HG03060 (cell line): ENCODE data around the gene MRPL20.
"Not testable (repeated sequence)": the region's sequence is repeated elsewhere in the genome, so short reads cannot be mapped to it uniquely, and the experiment has no call there.

Experiments used
- ATAC-seq: cut with Tn5 transposase; IDR thresholded peaks from one replicate; pipeline ENCODE4 v1.9.1; 2021; ENCODE audit warnings: low read depth, moderate number of reproducible peaks; ENCODE audit not compliant: unreplicated experiment

The MRPL20 gene

DNA sequence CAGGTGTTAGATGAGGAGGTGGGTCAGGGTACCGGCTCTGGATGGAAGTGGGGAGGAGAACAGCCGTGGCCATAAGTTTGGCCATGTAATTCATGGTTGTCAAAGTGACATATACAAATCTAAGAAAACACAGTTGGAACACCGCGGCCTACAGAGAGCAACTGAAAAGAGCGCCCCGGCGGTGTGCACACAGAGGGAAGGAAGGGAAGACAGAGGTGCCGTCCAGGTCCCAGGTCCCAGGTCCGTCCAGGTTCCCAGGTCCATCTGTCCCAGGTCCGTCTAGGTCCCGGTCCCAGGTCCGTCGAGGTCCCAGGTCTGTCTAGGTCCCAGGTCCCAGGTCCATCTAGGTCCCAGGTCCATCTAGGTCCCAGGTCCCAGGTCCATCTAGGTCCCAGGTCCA is 4.5 kb upstream of the MRPL20 start:
- no peak for ATAC-seq

DNA sequence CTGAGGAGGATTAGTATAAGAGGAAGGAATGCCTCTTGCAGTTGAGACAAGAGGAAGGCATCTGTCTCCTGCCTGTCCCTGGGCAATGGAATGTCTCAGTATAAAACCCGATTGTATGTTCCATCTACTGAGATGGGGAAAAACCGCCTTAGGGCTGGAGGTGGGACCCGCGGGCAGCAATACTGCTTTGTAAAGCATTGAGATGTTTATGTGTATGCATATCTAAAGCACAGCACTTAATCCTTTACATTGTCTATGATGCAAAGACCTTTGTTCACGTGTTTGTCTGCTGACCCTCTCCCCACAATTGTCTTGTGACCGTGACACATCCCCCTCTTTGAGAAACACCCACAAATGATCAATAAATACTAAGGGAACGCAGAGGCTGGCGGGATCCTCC is 3.1 kb upstream of the MRPL20 start:
- not testable (repeated sequence) for ATAC-seq

DNA sequence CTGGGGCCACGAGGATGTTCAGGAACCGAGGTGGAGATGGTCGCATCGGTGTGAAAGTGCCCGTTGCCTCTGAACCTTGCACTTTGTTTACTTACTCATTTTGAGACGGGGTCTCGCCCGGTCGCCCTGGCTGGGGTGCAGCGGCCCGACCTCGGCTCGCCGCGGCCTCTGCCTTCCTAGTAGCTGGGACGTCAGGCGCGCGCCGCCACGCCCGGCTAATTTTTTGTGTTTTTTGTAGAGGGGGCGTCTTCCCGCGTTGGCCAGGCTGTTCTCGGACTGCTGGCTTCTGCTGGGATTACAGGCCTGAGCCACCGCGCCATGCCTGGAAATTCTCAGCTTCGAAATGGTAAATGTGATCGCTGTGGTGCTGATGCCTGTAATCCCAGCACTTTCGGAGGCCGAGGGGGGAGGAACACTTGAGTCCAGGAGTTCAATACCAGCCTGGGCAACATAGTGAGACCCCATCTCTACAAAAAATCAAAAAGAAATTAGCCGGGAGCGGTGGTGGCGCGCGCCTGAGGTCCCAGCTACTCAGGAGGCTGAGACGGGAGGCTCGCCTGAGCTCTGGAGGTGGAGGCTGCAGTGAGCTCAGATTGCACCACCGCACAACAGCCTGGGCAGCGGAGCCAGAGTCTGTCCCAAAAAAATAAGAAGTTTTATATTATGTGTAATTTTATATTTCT is 684 bp upstream of the MRPL20 start:
- ATAC-seq = peak; percentile 6

DNA sequence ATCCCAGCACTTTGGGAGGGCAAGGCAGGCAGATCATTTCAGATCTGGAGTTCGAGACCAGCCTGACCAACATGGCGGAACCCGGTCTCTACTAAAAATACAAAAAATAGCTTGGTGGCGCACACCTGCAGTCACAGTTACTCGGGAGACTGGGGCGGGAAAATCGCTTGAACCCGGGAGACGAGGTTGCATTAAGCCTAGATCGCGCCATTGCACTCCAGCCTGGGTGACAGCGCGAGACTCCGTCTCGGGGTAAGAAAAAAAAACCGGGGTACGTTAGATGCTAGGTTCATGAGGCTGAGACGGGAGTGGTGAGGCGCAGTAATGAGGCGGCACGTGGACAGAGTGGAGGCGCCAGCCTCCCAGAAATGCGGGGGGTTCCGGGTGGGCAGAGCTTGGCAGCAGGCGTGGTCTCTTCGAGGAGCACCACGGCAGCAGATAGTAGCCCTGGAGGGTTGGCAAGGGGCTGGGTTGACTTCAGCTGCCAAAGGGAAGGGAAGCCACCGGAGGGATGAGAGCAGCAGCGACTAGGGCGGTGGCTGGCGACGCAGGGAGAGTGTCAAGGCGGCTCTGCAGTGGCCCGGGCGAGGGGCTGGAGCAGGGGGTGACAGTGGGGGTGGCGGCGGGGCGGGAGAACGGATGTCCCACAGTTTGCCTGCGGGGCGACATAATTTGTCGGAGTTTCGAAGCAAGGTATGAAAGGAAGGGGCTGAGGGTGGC is 832 bp downstream of the MRPL20 start:
- ATAC-seq = no peak

DNA sequence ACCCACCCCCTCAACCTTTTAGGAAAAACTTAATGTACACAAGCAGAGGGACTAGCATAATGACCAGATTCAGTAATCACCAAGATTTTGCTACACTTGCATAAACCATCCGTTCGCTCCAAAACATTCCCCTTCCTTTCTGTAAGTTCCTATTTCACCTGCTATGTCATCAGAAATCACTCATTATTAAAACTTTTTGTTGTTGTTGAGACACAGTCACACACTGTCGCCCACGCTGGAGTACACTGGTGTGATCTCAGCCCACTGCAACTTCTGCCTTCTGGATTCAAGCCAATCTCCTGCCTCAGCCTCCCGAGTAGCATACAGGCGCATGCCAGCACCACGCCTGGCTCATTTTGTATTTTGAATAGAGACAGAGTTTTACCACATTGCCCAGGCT is 3.4 kb downstream of the MRPL20 start:
- ATAC-seq = no peak

DNA sequence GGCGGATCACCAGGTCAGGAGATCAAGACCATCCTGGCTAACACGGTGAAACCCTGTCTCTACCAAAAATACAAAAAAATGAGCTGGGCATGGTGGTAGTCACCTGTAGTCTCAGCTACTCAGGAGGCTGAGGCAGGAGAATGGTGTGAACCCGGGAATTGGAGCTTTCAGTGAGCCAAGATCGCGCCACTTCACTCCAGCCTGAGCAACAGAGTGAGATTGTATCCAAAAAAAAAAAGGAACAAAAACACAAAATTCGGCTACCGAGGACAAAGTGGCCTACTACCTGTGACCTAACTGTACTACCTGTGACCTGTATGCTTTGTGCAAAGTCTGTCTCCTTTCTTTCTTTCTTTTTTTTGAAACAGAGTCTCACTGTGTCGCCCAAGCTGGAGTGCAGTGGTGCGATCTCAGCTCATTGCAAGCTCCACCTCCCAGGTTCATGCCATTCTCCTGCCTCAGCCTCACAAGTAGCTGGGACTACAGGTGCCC is 4.1 kb downstream of the MRPL20 start:
- not testable (repeated sequence) for ATAC-seq

DNA sequence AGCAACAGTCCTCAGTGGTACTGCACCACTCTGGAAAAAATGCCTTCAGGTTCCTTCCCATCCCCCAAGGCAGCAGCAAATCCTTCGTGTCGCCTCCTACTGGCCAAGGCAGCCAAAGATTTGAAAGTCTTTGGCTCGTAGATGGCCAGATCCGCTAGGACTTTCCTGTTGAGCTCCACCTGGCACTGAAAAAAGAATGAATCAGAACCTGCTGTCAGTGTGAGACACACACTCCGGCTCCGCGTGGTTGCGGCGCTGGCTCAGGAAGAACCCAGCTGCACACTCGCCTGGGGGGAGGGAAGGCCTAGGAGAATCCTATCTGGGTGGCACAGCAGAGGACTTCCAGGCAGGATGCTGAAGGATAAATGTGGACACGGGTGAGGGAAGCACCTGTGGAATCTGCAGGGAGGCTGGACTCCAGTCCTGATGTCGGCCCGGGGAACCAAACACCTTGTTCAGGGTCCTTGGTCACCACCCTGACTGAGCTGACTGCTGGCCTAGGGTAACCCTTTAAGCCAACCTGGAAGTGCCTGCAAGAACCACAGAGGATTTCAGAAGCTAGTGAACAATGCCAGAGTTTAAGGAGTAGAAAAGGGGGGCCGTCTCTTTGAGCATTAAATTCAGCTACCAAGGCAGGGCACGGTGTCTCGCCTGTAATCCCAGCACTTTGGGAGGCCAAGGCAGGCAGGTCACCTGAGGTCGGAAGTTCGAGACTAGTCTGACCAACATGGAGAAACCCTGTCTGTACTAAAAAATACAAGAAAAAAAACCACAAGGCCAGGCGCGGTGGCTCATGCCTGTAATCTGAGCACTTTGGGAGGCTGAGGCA is 4.8 kb downstream of the MRPL20 start:
- no peak for ATAC-seq

DNA sequence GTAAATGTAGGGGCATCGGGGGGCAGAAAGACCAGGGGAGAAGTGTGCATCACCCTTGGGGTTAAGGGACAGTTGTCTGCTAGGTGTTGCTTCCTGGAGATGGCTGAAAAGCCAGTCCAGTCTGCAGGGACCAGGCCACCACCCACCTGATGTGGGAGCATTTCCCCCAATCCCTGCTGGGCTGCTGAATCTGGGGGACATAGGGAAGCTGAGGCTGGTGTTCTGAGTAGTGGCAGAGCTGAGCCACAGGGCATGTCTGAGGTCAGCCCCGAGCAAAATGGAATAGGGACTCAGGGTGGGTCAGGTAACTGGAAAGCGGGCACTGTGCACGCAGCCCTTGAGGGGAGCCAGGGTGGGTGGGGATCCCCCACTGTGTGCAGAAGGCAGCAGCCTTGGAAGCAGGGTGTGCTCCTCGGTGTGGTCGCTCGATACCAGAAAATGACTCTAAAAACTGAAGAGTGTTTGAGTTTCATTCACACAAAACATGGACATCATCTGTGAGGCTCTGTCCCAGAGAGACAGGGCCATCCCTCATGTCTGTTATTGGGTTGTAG is 5.6 kb downstream of the MRPL20 start:
- ATAC-seq = no peak

DNA sequence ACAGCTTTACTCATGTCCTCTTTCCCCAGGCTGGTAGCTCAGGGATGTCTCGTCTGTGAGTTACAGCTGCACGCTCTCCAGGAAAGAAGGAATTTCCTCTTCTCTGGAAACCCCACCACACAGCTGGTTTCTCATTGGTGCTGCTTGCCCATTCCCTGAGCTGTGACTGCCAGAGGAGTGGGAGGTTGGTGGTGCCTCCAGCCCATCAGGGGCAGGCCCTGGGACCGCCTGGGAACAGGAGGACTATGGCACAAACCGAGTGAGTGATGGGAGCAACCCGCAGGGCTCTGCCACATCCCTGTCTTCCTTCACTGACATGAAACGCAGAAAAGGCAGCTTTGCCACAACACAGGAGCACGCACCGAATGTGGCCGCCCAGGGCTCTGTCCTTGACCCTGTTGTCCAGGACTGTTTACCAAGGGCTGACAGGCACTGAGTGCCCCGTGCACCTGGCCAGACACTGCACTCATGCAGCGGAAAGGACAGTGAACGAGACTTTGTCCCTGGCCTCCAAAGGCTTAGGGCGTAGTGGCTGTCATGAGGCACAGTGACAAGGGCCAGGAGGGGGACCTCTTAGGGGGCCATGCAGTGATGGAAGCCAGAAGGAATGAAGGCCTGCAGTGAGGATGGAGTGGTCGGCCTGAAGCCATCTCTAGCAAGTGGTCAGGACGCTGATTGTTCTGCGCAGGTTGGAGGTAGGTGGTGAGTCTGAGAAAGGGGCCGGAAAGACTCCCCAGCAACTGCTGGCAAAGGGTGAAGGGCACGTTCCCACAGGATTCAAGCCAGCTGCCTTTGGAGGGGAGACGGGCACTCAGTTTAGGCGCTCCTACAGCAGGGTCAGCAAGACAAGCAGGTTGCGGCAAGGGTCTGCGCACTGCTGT is 6.3 kb downstream of the MRPL20 start:
- no peak for ATAC-seq

DNA sequence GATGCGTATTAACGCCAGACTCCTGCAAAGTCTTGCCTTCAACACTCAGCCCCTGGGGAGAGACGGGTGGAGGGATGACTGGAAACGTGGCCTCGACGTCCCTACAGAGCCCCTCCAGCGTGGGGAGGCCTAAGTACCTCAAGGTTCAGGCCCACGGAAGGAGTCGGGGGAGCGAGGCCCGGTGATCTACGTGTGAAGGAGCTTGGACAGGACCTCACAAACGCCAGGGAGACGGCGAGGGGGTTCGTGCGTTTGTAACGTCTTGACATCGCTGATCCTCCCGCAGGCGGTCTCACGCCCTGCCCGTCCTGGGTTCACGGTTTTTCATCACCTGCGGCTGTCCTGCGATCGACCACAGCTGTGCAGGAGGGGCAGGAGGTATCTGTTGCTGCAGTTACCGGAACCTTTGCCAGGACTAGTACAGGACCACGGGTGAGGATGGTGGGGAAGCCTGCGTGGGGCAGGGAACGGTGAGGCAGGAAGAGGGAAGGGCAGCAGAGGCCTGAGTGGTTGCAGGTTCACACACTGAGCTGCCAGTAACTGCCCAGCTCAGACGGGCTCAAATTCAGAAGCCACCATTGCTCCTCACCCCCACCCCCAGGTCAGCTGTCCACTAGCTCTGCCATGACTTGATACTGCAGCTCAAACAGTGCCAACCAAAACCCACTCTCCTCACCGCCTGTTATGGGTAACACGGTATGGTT is 7.1 kb downstream of the MRPL20 start:
- no peak for ATAC-seq

DNA sequence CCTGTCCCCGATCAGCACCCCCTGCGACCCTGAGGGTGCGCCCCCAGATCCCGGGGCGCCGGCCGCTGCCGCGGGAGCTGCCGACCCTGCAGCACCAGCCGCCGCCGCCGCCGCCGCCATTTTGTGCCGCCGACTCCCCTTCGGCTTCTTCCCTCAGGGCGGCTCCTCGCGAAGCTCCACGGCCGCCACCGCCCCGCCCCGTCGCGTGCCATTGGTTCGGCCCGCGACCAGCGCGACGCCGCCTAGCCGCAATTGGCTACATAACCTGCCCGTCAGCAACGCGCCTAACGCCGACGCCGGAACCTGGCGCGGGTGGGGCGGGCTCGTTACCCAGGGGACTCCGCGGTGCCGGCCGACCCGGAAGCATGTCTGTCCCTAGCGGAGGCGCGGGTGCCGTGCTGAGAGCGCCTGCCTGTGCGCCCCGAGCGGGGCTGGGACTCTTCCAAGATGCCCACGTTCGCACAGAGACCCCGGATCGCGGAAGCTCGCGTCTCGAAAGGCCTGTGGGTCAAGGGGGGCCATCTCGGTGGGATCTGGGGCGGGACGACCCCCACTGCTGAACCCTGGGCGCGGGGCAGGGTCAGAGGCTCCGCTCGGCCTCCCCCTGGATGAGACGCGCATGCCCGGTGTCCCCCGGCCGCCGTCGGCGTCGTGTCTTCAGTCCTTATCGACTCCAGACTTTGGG is 7.8 kb downstream of the MRPL20 start, which contains the start of gene CCNL2:
Gene CCNL2 (minus strand): TSS at position 149 of the 685 bp plus-strand sequence. CDS start 29 bp downstream, at position 120.
- ATAC-seq = peak; percentile 72

DNA sequence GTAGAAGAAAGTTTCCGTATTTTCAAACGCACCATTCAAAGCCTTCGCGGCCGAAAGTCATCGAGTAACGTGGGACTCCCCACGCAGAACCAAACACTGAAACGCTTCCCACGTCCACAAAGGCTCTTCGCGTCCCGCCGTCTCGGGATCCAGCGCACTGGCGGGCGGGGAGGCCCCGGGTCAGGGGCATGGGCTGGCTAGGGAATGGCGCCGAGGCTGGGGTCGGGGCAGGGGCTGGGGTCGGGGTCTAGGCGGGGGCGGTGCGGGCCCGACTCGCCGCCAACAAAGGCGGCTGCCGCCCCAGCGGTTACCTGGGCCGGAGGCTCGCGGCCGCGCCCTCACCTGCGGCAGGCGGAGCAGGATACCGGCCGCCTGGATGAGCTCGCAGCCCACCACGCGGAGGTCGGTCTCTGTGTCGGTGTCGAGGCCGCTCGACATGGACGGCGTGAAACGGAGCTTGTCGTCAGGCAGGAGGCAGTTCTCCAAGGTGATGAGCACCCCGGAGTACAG is 8.4 kb downstream of the MRPL20 start:
- peak; percentile 21 for ATAC-seq

DNA sequence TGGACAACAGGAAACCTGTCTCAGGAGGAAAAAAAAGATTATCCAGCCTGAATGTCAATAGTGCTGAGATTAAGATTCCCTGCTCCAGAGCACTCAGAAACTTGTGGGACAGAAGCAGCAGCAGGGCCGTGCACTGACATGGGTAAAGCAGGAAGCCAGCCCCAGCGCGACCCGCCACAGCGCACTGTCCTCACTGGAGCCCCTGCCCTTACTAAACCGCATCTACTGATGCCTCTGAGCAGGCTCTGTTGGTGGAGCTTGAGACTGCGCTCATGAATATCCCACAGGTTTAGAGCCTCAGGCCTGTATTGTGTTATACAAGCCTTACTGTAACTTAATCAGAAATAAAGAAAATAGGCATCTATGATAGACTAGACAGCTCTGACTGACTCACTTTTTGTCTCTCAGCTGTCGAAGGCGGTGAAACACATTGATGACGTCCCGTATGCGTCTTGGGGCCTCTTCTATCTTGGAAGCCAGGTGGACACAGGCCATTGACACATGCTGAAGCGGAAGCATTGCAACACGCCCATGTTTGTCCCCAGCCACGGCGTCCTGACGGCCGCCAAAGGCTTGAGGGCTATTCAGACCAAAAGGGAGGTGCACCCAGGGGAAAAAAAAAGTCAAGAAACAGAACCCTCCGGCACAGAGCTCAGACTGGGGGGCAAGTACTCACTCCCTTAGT is 9.1 kb downstream of the MRPL20 start:
- no peak for ATAC-seq

DNA sequence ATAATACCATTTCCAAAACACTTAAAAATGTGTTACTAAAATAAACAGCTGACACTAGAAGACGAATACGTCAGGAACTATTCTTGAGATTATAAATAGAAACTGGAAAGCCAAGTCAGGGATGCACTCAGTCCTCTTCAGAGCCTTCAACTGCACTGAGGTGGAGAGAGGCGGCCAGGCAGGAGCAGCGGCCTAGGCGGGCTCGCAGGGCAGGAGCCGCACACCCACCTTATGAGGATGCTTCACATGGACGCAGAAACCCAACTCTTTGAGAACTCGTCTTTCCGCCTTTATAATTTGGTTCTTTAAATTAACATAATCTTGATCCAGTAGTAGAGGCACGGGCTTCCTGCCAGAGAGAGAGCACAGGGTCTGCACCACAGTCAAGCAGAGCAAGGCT is 11.9 kb downstream of the MRPL20 start:
- ATAC-seq = no peak

DNA sequence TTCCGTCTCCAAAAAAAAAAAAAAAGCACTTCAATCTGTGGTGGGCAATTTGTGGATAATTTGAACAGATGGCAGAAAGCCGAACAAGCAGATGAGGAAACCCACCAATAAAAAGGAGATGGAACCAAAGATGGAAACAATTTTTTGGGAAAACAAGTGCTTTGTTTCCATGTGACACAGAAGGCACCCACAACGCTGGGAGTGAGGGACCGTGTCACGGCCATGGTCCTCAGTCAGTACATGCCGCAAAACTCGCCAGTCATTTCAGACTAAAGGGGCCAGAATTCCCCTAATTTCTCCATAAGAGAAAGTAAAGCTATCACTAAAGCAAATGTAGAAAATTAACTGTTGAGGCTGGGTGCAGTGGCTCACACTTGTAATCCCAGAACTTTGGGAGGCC is 13.0 kb downstream of the MRPL20 start:
- no peak for ATAC-seq

DNA sequence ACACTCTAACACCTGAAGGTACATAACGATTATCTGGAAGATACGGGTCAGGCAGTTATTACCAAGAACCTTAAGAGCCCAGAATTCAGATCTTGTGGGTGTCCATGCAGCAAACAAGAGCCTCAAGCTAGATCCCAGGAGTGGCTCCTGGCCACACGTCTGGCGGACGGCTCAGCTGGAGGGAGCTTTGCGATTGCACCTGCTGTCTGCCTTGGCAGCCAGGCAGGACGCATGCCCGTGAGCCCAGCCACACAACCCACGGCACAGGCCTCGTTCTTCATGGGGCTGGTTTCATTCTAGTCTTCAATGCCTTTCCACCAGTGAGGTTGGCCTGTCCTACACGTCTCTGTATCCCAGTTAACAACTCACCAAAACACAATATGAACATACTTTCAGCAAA is 13.7 kb downstream of the MRPL20 start:
- no peak for ATAC-seq

DNA sequence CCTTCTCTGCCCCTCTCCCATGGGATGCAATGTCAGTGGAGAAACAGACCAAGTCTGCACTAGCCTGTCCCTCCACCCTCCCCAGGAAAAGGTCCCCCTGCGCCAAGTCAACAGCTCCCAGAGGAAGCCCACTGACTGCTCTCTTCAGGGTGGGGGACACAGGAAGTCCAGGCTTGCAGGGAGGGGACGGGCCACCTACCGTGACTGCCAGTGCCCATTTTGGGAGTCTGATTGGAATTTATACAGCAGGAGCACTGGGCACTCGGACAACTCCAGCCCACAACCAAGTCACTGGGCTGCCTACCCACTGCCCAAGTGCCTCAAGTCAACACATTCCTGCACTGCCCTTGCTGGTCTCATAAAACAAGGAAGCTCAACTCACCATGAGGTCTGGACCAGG is 14.1 kb downstream of the MRPL20 start:
- no peak for ATAC-seq

DNA sequence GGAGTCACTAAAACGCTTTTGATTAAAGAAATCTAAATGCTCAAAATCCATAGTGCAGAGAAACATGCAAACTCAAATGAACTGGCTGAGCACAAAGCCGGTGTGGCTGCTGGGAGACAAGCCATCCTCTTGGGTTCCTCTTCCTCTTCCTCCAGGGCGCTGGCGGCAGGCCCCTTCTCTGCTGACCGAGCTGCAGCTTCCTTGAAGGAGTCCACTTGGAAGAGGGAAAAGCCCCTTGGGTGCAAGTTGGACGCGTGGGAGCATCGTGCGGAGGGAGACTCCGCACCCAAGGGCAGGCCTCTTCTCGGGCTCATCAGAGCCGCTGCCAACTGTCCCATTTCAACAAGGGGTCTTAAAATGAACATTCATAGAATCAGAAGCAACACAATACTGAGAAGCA is 15.9 kb downstream of the MRPL20 start:
- no peak for ATAC-seq
